Nephron (organoid): ENCODE data around the gene HYAL2.

Experiments used
- H3K27ac Mint-ChIP-seq, 3 experiments: 2 replicates each; pipeline ENCODE4 v1.8.0; 2020; ENCODE audit warnings: mixed read lengths in 3 of 3, mild to moderate bottlenecking in 2 of 3, moderate library complexity in 1 of 3
- H3K27me3 Mint-ChIP-seq: 2 replicates; pipeline ENCODE4 v1.8.0; 2021; ENCODE audit warnings: low read depth, mild to moderate bottlenecking, moderate library complexity, mixed read lengths
- H3K36me3 Mint-ChIP-seq: 2 replicates; pipeline ENCODE4 v1.8.0; 2020; ENCODE audit warnings: low read depth, mixed read lengths
- H3K4me1 Mint-ChIP-seq: 2 replicates; pipeline ENCODE4 v1.8.0; 2020; ENCODE audit warnings: mixed read lengths
- H3K4me3 Mint-ChIP-seq, 3 experiments: 2 replicates each; pipeline ENCODE4 v1.8.0; 2020; ENCODE audit warnings: mild to moderate bottlenecking in 3 of 3, mixed read lengths in 3 of 3, moderate library complexity in 2 of 3
- H3K9me3 Mint-ChIP-seq: 2 replicates; pipeline ENCODE4 v1.8.0; 2020; ENCODE audit warnings: mixed read lengths
- CTCF ChIP-seq, 3 experiments: fragments of 200-600 bp; sonication (generic); IDR thresholded peaks; one replicate each; pipeline ENCODE4 v1.5.0; 2021; ENCODE audit warnings: antibody characterized with exemption in 3 of 3; ENCODE audit not compliant: unreplicated experiment in 3 of 3

HYAL2 gene

DNA sequence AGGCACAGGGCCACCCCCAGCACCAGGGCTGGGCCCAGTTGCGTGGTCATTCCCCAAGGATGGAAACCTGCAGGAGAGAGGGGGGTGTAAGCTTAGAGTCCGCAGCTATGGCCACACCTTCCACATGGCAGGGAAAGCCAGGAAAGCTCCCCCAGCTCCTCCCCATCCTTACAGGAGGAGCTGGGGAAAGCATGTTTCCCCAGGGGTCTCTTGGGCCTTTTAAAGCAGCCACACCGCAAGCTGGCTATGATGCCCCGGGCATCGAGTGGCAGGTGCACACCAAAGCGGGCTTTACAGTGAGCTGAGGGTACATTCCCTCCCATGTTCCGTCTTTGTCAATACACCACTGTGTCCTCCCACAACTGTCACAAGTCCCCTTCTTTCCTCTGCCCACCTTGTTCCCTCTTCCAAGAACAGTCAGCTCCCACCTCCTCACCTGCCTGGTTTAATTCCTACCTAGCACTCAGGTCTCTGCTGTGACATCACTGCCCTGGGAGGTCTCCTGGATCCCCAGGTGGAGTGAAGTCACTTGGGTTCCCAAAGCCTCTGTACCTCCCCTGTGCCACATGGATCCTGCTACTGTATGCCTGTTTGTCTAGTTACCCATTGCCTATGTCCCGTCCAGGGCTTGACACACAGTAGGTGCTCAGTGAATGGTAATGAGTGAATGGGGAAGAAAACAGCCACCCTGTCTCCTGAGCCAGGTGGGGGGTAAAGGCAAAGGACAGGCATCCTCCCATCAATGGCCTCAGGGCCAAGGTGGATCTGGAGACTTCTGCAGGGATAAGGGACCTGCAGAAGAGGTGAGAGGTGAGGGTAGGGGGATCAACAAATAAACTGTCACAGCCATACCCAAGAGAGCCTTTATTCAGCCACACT is 26.8 kb downstream of the HYAL2 start:
- Mint-ChIP-seq H3K4me3 (peak overlapping the region in 2 of 3 experiments; percentile 7 to 41), H3K27ac (no peak overlapping the region), H3K9me3 (no peaks in the 10 kb centered on the region), H3K4me1 (peaks cover 30% of the 10 kb centered on the region), H3K36me3 (no peaks in the 10 kb centered on the region), H3K27me3 (peaks cover 3% of the 10 kb centered on the region)
- TF ChIP-seq CTCF (IDR thresholded peaks at IDR 0.05; ENCODE audit: unreplicated experiment in 3 of 3) = no peak

- H3K9me3 Mint-ChIP-seq = no peaks in the 10 kb centered on the region
- peak overlapping the region in 1 of 3 experiments; percentile 47 for H3K4me3 Mint-ChIP-seq
- TF ChIP-seq CTCF (IDR thresholded peaks at IDR 0.05; ENCODE audit: unreplicated experiment in 3 of 3) = no peak
- no peak overlapping the region for H3K27ac Mint-ChIP-seq
- peaks cover 3% of the 10 kb centered on the region for H3K27me3 Mint-ChIP-seq
- H3K4me1 Mint-ChIP-seq = peaks cover 22% of the 10 kb centered on the region
- no peaks in the 10 kb centered on the region for H3K36me3 Mint-ChIP-seq
Observed at GRCh38 chr3:50294492-50295403, 27.8 kb downstream of the HYAL2 start.

DNA sequence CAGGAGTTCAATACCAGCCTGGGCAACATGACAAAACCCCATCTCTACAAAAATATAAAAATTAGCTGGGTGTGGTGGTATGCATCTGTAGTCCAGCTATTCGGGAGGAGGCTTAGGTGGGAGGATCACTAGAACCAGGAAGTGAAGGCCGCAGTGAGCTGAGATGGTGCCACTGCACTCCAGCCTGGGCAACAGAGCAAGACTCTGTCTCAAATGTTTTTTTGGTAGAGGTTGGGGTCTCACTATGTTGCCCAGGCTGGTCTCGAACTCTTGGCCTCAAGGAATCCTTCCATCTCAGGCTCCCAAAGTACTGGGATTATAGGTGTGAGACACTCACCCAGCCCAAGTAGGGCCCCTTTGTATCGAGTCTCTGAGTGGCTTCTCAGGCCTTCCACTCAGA is 28.5 kb downstream of the HYAL2 start:
- Mint-ChIP-seq H3K4me3 (peak overlapping the region in 1 of 3 experiments; percentile 47), H3K9me3 (no peaks in the 10 kb centered on the region), H3K27me3 (peaks cover 3% of the 10 kb centered on the region), H3K36me3 (no peaks in the 10 kb centered on the region), H3K4me1 (peaks cover 17% of the 10 kb centered on the region), H3K27ac (no peak overlapping the region)
- no peak for TF ChIP-seq CTCF (IDR thresholded peaks at IDR 0.05; ENCODE audit: unreplicated experiment in 3 of 3)

GRCh38 chr3:50293079-50293801 is 29.3 kb downstream of the HYAL2 start:
- no peaks in the 10 kb centered on the region for H3K9me3 Mint-ChIP-seq
- no peaks in the 10 kb centered on the region for H3K36me3 Mint-ChIP-seq
- H3K27me3 Mint-ChIP-seq = peaks cover 3% of the 10 kb centered on the region
- H3K4me1 Mint-ChIP-seq = peaks cover 14% of the 10 kb centered on the region
- TF ChIP-seq CTCF (IDR thresholded peaks at IDR 0.05; ENCODE audit: unreplicated experiment in 3 of 3) = no peak
- H3K27ac Mint-ChIP-seq = peak overlapping the region; percentile 89 to 97 (median 94)
- peak overlapping the region; percentile 83 to 90 (median 88) for H3K4me3 Mint-ChIP-seq

DNA sequence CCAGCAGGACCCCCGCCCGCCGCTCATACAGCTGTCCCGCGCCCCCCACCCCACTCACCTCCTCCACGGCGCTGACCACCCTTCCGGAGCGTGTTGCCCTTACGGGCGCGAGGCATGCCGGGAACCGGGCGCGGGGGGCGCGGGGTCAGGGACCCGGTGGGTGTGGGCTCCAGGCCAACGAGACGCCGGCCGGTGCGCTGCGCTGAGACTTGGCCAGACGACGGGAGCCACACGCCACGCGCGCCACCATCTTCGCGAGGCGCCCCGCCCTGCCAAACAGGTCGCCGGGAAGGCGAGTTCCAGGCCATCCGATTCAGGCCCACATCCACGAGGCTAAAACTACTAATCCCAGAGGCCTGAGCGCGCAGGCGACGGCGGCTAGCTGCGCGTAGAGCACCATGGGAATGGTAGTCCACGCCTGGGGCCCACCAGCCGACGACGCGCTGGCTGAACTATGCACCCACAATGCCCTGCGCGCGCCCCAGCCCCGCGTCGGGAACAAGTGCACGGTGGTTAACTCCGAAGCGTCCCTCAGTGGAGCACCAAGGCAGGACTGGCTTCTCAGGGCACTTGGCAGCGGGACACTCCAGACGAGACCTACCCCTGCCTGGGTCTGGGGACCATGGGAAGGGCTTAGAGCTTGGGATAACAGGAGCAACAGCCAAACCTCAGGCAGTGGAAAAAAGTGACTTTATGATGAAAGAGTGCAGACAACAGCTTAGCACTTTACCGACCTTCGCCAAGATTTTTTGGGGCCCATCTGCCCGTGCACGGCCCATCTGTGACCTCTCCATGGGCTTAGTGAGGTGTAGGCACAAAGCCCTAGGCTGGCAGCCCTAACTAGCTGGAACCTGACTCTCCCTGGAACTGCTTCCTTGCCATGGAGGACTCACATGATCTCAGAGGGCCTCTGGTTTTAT is 30.1 kb downstream of the HYAL2 start, which contains the start of gene IFRD2:
IFRD2 (minus strand) TSS at position 271 of the 920 bp plus-strand sequence; CDS start at position 116, 155 bp downstream.
- Mint-ChIP-seq H3K4me3 (peak within 1 kb of the TSS; percentile 83 to 90 (median 89)), H3K27me3 (peaks cover 3% of the 10 kb centered on the region), H3K9me3 (no peaks in the 10 kb centered on the region), H3K36me3 (no peaks in the 10 kb centered on the region), H3K27ac (peak within 1 kb of the TSS; percentile 89 to 97 (median 94)), H3K4me1 (peaks cover 14% of the 10 kb centered on the region)
- no peak for TF ChIP-seq CTCF (IDR thresholded peaks at IDR 0.05; ENCODE audit: unreplicated experiment in 3 of 3)
